ENCODE results near the gene ERCC1.
"Not testable (repeated sequence)": the region's sequence is repeated elsewhere in the genome, so short reads cannot be mapped to it uniquely, and the experiment has no call there.

Gene ERCC1

GRCh38 chr19:45424191-45425058, 708 bp upstream of the ERCC1 start:
- ATAC-seq: peak; percentile 62 to 75

- ATAC-seq: peak in 1 of 2 donors; percentile 60
Measured at GRCh38 chr19:45423033-45423588, 606 bp downstream of the ERCC1 start.

GRCh38 chr19:45421947-45422498, 1.7 kb downstream of the ERCC1 start:
- no peak for ATAC-seq

- no peak for ATAC-seq
Measured at GRCh38 chr19:45420871-45421270, 2.8 kb downstream of the ERCC1 start.

- no peak for ATAC-seq
Measured at GRCh38 chr19:45420356-45420755, 3.4 kb downstream of the ERCC1 start.

- ATAC-seq: no peak
Measured at GRCh38 chr19:45419895-45420294, 3.8 kb downstream of the ERCC1 start.

- ATAC-seq: no peak
Measured at GRCh38 chr19:45419396-45419795, 4.3 kb downstream of the ERCC1 start.

- ATAC-seq: no peak
Measured at GRCh38 chr19:45418802-45419201, 4.9 kb downstream of the ERCC1 start.

- no peak for ATAC-seq
Measured at GRCh38 chr19:45417151-45417550, 6.6 kb downstream of the ERCC1 start.

GRCh38 chr19:45414468-45414867, 9.2 kb downstream of the ERCC1 start:
- no peak for ATAC-seq

GRCh38 chr19:45413497-45413896, 10.2 kb downstream of the ERCC1 start:
- ATAC-seq: no peak

GRCh38 chr19:45410330-45410729, 13.4 kb downstream of the ERCC1 start:
- not testable (repeated sequence) for ATAC-seq

GRCh38 chr19:45409557-45409920, 14.2 kb downstream of the ERCC1 start:
- ATAC-seq: no peak

- ATAC-seq: no peak
Measured at GRCh38 chr19:45408830-45409556, 14.7 kb downstream of the ERCC1 start.

GRCh38 chr19:45408121-45408520, 15.6 kb downstream of the ERCC1 start:
- ATAC-seq: no peak

GRCh38 chr19:45407585-45407984, 16.1 kb downstream of the ERCC1 start:
- ATAC-seq: not testable (repeated sequence)

GRCh38 chr19:45407091-45407375, 16.7 kb downstream of the ERCC1 start:
- ATAC-seq: no peak

- peak; percentile 79 to 83 for ATAC-seq
Measured at GRCh38 chr19:45406226-45407090, 17.3 kb downstream of the ERCC1 start, which contains the start of gene POLR1G. TSS of gene POLR1G (plus strand) at chr19:45406644. CDS start at chr19:45406697, 53 bp downstream.

- ATAC-seq: peak; percentile 61 to 62
Measured at GRCh38 chr19:45405435-45406225, 18.1 kb downstream of the ERCC1 start.

GRCh38 chr19:45404557-45405434, 18.9 kb downstream of the ERCC1 start, which contains the start of gene PPP1R13L:
TSS of gene PPP1R13L (minus strand) at chr19:45405069. CDS start at chr19:45398318, 6,751 bp downstream.
- ATAC-seq: peak; percentile 8 to 14
